HuH-7.5 (cell line): Measurements from ENCODE around the gene CBX8.

Source experiments
- DNase-seq: peaks from one replicate; pipeline ENCODE4 v3.0.0; 2011; ENCODE audit warnings: low spot score

Gene CBX8

DNA sequence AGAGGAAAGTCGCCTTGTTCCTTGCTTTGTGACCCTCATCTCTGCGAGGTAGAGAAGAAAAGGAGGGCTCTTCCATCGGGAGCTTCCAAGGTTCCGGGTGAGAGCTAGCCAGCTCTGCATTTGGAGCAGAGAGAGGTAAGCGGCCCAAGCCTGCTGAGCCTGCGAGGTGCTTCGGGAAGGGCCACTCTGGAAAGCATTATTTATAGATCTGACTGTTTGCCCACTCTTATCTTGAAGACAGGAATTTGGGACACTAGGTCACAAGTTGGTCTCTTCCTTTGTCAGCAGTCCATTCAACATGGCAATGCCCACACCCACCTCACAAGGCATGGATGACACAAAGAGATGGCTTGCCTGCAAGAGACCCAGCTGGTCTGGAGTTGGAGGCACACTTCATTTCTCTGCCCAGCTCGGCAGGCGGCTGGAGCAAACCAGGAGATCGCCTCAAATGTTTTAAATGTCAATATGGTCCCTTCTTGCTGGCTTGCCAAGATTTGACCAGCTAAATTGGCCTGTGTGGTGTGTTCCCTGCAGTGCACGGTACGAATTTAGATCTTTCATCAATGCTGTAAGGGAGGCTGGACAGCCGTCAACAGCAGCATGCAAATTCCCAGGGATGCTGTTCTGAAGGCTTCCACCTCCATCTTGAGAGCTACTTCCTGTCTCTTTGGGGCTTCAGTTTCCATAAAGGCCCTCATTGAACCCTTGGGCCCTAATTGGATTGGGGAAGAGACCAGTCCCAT lies 22.8 kb upstream of the CBX8 start:
- no peak for DNase-seq

DNA sequence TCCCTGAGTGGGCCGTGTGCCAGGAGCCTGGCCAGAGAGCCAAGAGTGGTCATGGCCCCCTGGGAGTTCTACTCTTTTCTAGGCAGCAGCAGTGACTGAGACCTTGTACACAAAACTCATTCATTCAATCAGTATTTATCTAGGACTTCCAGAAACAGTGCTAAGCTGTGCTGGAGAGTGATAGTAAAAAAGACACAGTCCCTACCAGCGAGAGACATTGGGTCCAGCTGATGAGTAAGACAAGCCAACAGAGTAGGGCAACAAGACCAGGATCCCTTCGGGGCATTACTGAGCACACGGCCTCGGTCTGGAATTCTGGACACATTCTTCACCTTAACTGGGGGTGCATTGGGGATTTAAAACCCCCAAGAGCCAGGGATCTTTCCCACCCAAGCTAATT lies 22.2 kb upstream of the CBX8 start:
- DNase-seq: no peak

- DNase-seq: no peak
Observed at GRCh38 chr17:79818026-79818758, 21.3 kb upstream of the CBX8 start.

DNA sequence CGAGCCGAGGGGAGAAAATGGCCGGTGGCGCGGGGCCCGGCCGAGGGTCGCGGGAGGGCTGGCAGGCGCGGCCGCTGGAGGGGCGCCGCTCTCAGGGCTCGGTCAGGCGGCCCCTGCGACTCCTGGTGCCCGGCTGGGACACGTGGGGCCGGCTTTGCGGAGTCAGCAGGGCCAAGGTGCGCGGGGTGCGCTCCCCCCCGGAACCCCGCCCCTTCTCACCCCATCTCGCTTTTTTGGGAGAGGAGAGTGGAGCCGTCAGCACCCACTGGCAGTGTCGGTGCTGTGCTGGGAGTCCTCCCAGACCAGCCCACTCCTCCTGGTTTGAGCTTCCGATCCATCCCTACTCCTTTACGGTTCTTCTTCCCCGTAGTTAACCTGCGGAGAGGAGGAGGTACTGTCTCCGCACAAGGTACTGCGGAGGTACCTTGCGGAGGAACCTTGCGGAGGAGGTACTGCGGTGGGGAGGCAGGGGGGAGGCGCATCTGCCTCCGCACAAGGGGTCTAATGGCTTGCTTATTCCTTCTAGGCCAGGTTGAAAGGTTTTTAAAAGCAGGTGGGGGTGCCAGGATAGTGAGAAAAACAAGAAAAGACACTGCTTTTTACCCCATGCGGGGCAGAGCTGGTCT lies 19.1 kb upstream of the CBX8 start:
- DNase-seq: no peak

DNA sequence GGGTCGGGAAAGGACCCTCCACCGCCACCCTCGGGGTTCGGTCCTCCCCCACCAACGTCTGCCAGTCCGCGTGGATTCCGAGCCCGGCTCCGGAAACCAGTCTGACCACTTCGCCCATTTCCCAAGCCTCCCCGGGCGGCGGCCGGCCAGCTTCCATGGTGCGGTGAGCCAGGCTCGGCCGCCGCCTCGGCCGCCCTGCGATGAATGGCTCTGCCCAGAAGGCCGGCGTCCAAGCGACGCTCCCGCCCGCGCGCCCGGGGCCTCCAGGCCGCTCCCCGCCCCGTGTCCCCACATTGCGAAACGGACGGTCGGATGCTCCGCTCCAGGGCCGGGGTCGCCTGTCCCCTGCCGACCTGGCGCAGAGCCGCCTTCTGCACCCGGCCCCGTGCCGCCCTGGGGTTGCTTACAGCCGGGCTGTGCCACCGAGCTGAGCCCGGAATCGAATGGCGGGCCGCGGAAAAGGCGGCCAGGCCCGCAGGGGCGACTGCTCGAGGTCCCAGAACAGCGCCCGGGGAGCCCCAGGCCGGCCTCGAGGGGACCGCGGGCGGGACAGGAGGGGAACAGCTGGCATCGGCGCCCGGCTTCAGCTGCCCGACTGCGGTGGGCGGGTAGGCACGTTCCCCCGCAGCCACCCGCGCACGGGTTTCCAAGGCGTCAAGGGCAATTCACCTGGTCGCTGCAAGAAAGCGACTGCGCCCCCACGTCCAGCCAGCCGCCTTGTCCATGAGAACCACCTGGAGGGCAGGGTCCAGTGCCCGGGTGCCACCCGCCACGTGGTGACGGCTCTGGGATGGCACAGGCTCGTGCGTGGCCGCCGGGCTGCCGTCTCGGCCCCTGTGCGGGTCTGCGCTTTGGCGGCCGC lies 18.3 kb upstream of the CBX8 start:
- no peak for DNase-seq

- DNase-seq: no peak
Observed at GRCh38 chr17:79814127-79814973, 17.5 kb upstream of the CBX8 start.

- no peak for DNase-seq
Observed at GRCh38 chr17:79813297-79814126, 16.6 kb upstream of the CBX8 start.

- DNase-seq: no peak
Observed at GRCh38 chr17:79812353-79813258, 15.7 kb upstream of the CBX8 start.

DNA sequence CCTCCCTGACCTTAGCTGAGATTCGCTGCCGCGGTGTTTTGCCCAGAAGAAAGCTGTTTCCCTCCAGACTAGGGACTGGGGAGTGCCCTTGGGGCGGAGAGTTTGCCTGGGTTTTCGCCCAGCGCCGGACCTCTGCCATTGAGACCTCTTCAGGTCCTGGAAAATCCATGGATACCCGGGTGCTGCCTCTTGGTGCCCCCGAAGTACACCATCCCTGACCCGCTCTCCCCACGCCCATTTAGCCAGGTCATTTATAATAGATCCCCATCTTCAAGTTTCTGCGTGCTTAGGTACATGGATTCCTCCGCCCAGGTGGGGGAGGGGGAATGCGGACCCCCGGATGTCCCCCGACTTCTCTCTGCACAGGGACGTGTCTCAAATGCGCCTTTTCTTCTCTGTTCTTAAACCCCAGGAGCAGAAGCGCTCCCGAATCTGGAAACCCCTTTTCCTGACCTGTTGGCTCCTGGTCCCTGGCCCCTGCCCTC lies 15.0 kb upstream of the CBX8 start:
- DNase-seq: no peak

GRCh38 chr17:79811011-79811867 lies 14.4 kb upstream of the CBX8 start:
- peak; percentile 94 for DNase-seq

DNA sequence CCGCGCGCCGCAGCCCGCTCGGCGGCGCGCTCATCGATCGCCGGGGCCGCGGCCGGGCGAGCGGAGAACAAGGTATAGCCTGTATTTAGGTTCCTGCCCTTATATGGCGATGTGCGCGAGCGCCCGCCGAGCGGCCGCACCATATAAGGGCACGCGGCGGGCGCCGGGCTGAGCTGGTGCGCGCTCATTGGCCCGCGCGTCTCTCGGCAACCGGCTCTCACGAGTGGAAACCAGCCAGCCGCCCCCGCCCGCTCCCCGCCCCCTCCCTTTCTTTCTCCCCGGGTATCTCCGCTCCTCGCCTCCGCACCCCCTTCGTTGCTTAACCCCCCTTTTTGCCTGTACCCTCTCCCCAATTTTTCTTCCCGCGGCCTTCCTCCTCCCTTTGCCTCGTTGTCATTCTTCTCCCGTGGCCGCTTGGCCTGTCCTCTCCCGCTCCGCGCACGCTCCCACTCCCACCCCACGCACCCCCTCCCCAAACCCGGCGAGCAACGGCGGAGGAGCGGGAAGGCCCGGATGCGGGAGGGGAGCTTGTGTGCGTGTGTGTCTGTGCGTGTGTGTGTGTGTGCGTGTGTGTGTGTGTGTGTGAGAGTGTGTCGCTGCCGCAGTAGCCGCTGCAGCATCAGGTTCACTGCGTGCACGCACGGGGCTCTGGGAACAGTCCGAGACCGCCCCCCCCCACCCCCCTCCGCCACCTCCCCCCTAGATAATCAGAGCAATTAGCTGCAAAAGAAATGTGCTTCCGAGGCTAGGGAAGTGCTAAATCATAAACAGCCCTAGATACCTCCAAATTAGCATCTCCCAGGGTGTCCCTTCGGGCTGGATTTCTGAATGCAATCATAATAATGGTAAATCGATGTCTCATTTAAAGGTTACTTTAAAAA lies 13.5 kb upstream of the CBX8 start:
- DNase-seq: peak; percentile 93

DNA sequence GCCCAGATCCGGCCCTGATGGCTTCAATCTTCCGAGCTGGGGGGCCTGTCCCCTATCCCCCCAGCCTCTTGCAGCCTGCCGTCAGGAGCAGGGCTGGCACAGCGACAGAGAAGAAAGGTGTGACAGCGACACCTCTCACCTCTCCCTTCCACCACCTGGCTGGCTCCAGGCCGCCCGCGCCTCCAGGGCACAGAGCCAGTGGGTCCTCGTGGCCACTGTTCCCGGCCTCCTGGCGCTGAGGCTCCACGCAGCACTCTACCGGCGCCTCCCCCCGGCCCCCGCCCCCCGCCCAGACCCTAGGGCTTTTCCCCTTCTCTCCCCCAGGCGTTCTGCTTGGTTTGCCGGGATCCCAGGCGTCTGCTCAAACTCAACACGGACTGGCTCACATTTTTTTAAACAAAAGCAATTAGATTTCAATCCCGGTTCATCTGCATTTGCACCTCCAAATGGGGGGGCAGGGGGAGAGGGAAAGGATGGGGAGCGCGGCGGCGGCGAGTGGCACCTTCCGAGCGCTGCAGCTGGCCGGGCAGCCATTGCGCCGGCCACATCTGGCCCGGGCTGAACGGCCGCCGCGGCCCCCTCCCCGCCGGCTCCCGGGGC lies 12.8 kb upstream of the CBX8 start:
- no peak for DNase-seq

GRCh38 chr17:79808763-79809529 lies 12.1 kb upstream of the CBX8 start:
- DNase-seq: no peak

DNA sequence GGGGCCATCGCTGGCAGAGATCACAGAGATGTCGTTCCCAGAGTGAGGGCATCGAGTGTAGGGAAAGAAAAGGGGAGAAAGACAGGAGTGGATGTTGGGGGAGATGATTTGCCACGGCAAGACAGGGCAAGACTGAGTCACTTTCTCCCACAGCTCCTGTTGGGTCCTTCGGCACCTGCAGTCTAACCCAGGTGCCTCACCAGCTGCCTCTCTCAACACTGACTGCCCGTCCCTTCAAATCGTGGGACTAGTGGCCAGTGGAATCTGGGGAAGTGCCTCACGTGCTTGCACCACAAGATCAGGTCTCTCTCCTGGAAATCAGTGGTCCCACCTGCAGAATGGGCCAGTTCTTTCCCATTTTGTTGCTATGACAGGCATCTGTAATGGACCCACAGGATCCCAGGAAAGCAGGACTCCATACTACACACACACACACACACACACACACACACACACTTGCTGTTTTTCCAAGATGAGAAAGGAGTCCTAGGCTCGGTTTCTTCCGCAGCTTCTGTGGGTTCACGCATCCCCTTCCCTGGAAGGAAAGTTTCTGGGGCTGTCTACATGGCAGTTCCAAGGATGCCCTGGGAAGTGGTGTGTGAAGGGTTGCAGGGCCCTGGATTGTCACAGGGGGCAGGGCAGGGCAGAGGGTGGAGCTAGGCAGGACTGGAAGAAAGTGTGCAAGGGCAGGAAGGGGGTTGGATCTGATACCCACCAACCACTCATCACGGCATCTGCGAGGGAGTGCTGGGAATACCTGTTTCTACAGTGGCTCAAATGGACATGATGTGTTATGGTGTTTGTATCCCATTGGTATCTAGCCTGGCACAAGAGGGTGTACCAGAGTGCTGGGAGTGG lies 10.2 kb upstream of the CBX8 start:
- no peak for DNase-seq

DNA sequence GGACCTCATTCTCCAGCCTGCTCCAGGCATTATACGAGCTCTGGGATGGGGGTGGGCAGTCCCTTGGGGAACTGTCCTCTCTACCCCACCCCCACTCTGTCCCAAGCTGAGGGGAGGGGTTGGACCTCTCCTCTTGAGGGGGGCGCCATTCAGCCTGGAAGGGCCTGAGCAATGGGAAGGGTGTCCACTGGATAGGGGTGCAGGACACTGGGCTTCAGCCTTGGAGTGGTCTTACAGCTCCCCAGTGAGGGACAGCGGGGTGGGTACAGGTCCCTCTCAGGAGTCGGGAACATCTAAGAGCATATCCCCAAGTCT lies 9.5 kb upstream of the CBX8 start:
- no peak for DNase-seq
